HepG2 (cell line): Measurements from ENCODE around the gene FNDC3B. TPM values are rescaled to one million over a fixed set of nuclear protein-coding genes. Genes with fewer than 3 reads are reported as not detected.

ENCODE experiments used
- ATAC-seq: fragments of 200-7000 bp; cut with Tn5 transposase; 3 replicates; pipeline ENCODE4 v1.9.1; 2020; ENCODE audit warnings: mild to moderate bottlenecking, moderate library complexity
- BruUV-seq: library from RNA; stranded (reverse); fragments of 400-500 nt; replicated peaks from 2 replicates; lab custom pipeline; 2021; lab: Mats Ljungman, UMichigan
- CTCF ChIA-PET: fragments of 300-600 bp; formaldehyde crosslinking; extraction: SDS; loops from one replicate; lab custom pipeline; 2021; ENCODE audit warnings: low total read pairs, inconsistent platforms, low intra/inter-chr PET ratio; lab: Yijun Ruan, JAX
- POLR2A ChIA-PET: fragments of 350-600 bp; sonication (Branson Sonifier 250); formaldehyde crosslinking; loops from one replicate; lab custom pipeline; 2020; ENCODE audit warnings: antibody characterized with exemption, inconsistent platforms; lab: Yijun Ruan, JAX
- DNase-seq: peaks from one replicate; pipeline ENCODE4 v3.0.0-alpha.2; 2015; ENCODE audit warnings: low spot score
- FAIRE-seq: peaks from 3 replicates; lab custom pipeline; 2011; peaks lifted over from hg19 to GRCh38; lab: Jason Lieb, UNC
- H2AFZ ChIP-seq: one replicate; pipeline ENCODE4 v1.6.1; 2011; ENCODE audit warnings: low read length, inconsistent platforms
- H3K27ac ChIP-seq: fragments of 300-600 bp; 3 replicates; pipeline ENCODE4 v1.8.0; 2011; ENCODE audit warnings: mixed run types, mild to moderate bottlenecking, mixed read lengths, low read length, inconsistent platforms; ENCODE audit not compliant: insufficient read depth; ENCODE audit errors: extremely low read length
- H3K27me3 ChIP-seq, 2 experiments: fragments of 200-600 bp in 1 of 2; 2 replicates in 1 of 2; 3 replicates in 1 of 2; pipeline versions ENCODE4 v1.6.0 to v1.8.0; 2011; ENCODE audit warnings: low read length in 2 of 2, mild to moderate bottlenecking in 2 of 2, moderate library complexity in 2 of 2, inconsistent platforms in 1 of 2; ENCODE audit not compliant: insufficient read depth in 2 of 2, control insufficient read depth in 1 of 2
- H3K36me3 ChIP-seq, 2 experiments: fragments of 200-600 bp in 1 of 2; replicated peaks in 1 of 2; 2 replicates in 1 of 2; 3 replicates in 1 of 2; pipeline versions ENCODE4 v1.5.1 to v1.8.0; 2011; ENCODE audit warnings: low read length in 2 of 2, inconsistent platforms in 1 of 2; ENCODE audit not compliant: insufficient read depth in 2 of 2, control insufficient read depth in 1 of 2
- H3K4me1 ChIP-seq: 2 replicates; pipeline ENCODE4 v1.5.1; 2012; ENCODE audit warnings: low read length, inconsistent platforms; ENCODE audit not compliant: insufficient read depth
- H3K4me2 ChIP-seq: 2 replicates; pipeline ENCODE4 v1.6.0; 2011; ENCODE audit warnings: low read depth, low read length, inconsistent platforms
- H3K4me3 ChIP-seq, 3 experiments: fragments of 200-600 bp in 1 of 3; sonication (generic), shearing (Covaris generic) in 1 of 3; replicated peaks in 1 of 3; 2 replicates each; pipeline ENCODE4 v1.5.1; 2011 to 2016; ENCODE audit warnings: low read length in 3 of 3, inconsistent platforms in 2 of 3, low read depth in 2 of 3, mild to moderate bottlenecking in 2 of 3, control low read depth in 1 of 3, mixed read lengths in 1 of 3; ENCODE audit not compliant: insufficient read depth in 1 of 3
- H3K79me2 ChIP-seq: one replicate; pipeline ENCODE4 v1.6.1; 2011; ENCODE audit warnings: low read length, inconsistent platforms; ENCODE audit not compliant: insufficient read depth
- H3K9ac ChIP-seq: 2 replicates; pipeline ENCODE4 v1.6.0; 2011; ENCODE audit warnings: mild to moderate bottlenecking, low read depth, low read length, inconsistent platforms; ENCODE audit not compliant: insufficient read depth
- H3K9me3 ChIP-seq: 2 replicates; pipeline ENCODE4 v1.5.1; 2012; ENCODE audit warnings: mild to moderate bottlenecking, low read length
- H4K20me1 ChIP-seq: 2 replicates; pipeline ENCODE4 v1.6.0; 2011; ENCODE audit warnings: inconsistent platforms, mild to moderate bottlenecking, low read length, moderate library complexity; ENCODE audit not compliant: insufficient read depth
- ELF3 ChIP-seq: IDR thresholded peaks from 2 replicates; pipeline ENCODE4 v1.6.1; 2016; ENCODE audit warnings: missing genetic modification reagents, missing compliant biosample characterization
- GATAD2A ChIP-seq: IDR thresholded peaks from 2 replicates; pipeline ENCODE4 v1.6.1; 2016
- NCOA1 ChIP-seq: sonication (generic); formaldehyde crosslinking; IDR thresholded peaks from 2 replicates; pipeline ENCODE4 v1.9.0; 2021; ENCODE audit warnings: missing genetic modification reagents
- PAF1 ChIP-seq: IDR thresholded peaks from 2 replicates; pipeline ENCODE4 v1.6.1; 2016; ENCODE audit warnings: missing genetic modification reagents, missing compliant biosample characterization
- RBM22 ChIP-seq: fragments of 200-400 bp; formaldehyde crosslinking; optimal IDR thresholded peaks from 2 replicates; pipeline ENCODE3; 2017; ENCODE audit warnings: mild to moderate bottlenecking, low read length, moderate library complexity
- STAG1 ChIP-seq: sonication (generic); formaldehyde crosslinking; IDR thresholded peaks from 2 replicates; pipeline ENCODE4 v1.4.0; 2020; ENCODE audit warnings: missing genetic modification reagents
- TAF15 ChIP-seq: fragments of 200-400 bp; formaldehyde crosslinking; IDR thresholded peaks from one replicate; pipeline ENCODE4 v1.6.1; 2018; ENCODE audit warnings: mild to moderate bottlenecking, low read depth, low read length; ENCODE audit not compliant: poor library complexity, severe bottlenecking
- ZFP62 ChIP-seq: sonication (generic); formaldehyde crosslinking; IDR thresholded peaks from 2 replicates; pipeline ENCODE4 v1.4.0; 2020; ENCODE audit warnings: missing genetic modification reagents
- ZNF333 ChIP-seq: sonication (generic); formaldehyde crosslinking; IDR thresholded peaks from 2 replicates; pipeline ENCODE4 v1.4.0; 2020; ENCODE audit warnings: mild to moderate bottlenecking, missing genetic modification reagents, borderline replicate concordance
- ZNF639 ChIP-seq: conservative IDR thresholded peaks from 2 replicates; pipeline ENCODE4 v1.6.1; 2018; ENCODE audit warnings: missing genetic modification reagents
- WGBS: methylation state at CpG from one replicate; pipeline ENCODE4 v1.1.6; 2017; ENCODE audit warnings: low lambda C conversion rate; 5-methylcytosine and 5-hydroxymethylcytosine counted together
- in situ Hi-C: cut with HindIII; loops from 2 replicates; pipeline ENCODE4 v1.10.0; 2017; ENCODE audit warnings: low pct_unique_long_range_greater_than_20kb; ENCODE audit not compliant: extremely low pct_ligation_motif_present
- intact Hi-C: fragments of 100-400 bp; cut with micrococcal nuclease; formaldehyde crosslinking; loops from one replicate; pipeline ENCODE4 v1.10.0; 2022; ENCODE audit not compliant: unreplicated experiment
- polyA plus RNA-seq, 8 experiments: library from polyadenylated mRNA; depleted of rRNA in 3 of 8; stranded (reverse) in 7 of 8; unstranded in 1 of 8; fragments of >200 nt; fragmentation: Illumina TruSeq in 4 of 8; extraction: Trizol in 4 of 8; gene quantifications; 2 replicates each; pipeline versions ENCODE4 v1.2.1 to v1.2.3, GENCODE V29; 2011 to 2016; ENCODE audit warnings: low read depth in 4 of 8, missing spikeins in 1 of 8, mixed read lengths in 1 of 8; ENCODE audit not compliant: insufficient read depth in 1 of 8
- total RNA-seq, 5 experiments: library from RNA; depleted of rRNA; stranded (reverse); fragments of >200 nt; fragmentation: Illumina TruSeq; extraction: Trizol; gene quantifications; 2 replicates each; pipeline ENCODE4 v1.2.3, GENCODE V29; 2016; ENCODE audit warnings: low read depth in 1 of 5

The FNDC3B gene
- total and polyA plus RNA-seq, 2 of the 13 experiments (the other 11 are each of a cell fraction or from before 2014, with no cell fraction given), result 74.8 to 103 TPM

DNA sequence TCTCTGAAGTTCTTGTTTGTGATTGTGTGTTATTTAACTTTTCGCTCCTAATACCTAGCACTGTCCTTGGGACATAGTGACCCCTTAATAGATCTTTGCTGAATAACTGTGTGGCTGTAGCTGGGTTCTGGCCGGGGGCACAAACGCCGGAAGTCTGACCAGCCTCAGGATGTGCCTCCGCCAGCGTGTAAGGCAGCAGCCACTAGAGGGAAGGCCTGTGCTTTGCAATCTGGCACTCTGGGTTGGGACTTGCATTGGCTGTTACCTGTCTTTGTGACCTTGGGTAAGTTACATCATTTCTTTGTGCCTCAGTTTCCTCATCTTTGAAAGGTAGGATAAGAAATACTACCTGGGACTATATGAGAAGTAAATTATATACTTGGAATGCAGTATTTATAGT lies 250.2 kb downstream of the FNDC3B start (continued):
- no peak for TF ChIP-seq GATAD2A (CRISPR knock-in tag)
- no peak for TF ChIP-seq TAF15
- 0 out of 2 replicates have a peak, but pooled peaks have one; percentile 13 for TF ChIP-seq STAG1 (CRISPR knock-in tag)

- Histone ChIP-seq H3K4me2 (no peak overlapping the region), H3K36me3 (peaks cover 38 to 97% of the 10 kb centered on the region in 2 experiments), H3K27me3 (no peaks in the 10 kb centered on the region), H4K20me1 (peaks cover 97% of the 10 kb centered on the region), H3K4me1 (peaks cover 6% of the 10 kb centered on the region; the same call in 1 of the 2 replicates), H3K4me3 (no peak overlapping the region), H3K9ac (no peak overlapping the region), H3K9me3 (no peaks in the 10 kb centered on the region), H3K27ac (no peak overlapping the region), H3K79me2 (peaks cover 54% of the 10 kb centered on the region), H2AFZ (no peak overlapping the region)
- no peak for ATAC-seq
- intact Hi-C loops, result no loop called here
- no TSS peak for BruUV-seq
- in situ Hi-C loops, result no loop called here
- TF ChIP-seq ZNF639 (no peak), ZFP62 (CRISPR knock-in tag) (no peak), PAF1 (CRISPR knock-in tag) (peak; percentile 18; the same call in 1 of the 2 replicates), ELF3 (no peak), NCOA1 (CRISPR knock-in tag) (no peak), RBM22 (peak; percentile 78), ZNF333 (CRISPR knock-in tag) (no peak)
- CTCF ChIA-PET, result no interaction called here
- POLR2A ChIA-PET, result no interaction called here
- FAIRE-seq, result no peak
- DNase-seq, result no peak
- WGBS, result over 99% methylated on average over 7 of the region's 7 CpGs
Observed at GRCh38 chr3:172290457-172290856, 251.1 kb downstream of the FNDC3B start.
